Keratinocyte (primary cell): ENCODE results near the gene MDFI.

Experiments used
- EZH2 ChIP-seq: IDR thresholded peaks from one replicate; pipeline ENCODE4 v1.6.1; 2012; ENCODE audit warnings: inconsistent platforms, mild to moderate bottlenecking, low read length, moderate library complexity
- TF ChIP-seq, protein P1 (sequence below), 3 experiments: IDR thresholded peaks in 1 of 3; conservative IDR thresholded peaks in 1 of 3; optimal IDR thresholded peaks in 1 of 3; 2 replicates in 2 of 3; 3 replicates in 1 of 3; pipeline versions ENCODE3 to v1.5.1; 2011; ENCODE audit warnings: low read length in 3 of 3, mild to moderate bottlenecking in 3 of 3, moderate library complexity in 2 of 3, control low read depth in 1 of 3, inconsistent platforms in 1 of 3; ENCODE audit not compliant: insufficient read depth in 2 of 3; ENCODE audit errors: extremely low read depth in 1 of 3

DNA sequence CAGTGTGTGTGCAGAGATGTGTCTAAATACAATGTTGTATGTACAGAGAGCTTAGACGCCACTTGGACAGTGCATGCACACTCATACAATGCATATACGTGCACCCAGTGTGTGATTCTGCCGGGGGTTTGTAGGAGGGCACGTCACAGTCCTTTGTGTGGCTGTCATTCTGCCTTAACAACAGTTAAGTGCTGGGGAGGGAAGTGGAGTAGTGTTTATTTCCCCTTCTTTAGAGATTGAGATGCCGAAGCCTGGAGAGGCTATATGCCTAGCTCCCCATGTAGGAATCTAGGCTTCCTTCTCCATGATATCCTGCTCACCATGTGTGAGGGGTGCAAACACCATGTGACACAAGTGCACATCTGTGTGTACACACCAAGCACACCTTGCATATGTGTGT lies 38.2 kb downstream of the MDFI start:
- TF ChIP-seq, protein P1, sequence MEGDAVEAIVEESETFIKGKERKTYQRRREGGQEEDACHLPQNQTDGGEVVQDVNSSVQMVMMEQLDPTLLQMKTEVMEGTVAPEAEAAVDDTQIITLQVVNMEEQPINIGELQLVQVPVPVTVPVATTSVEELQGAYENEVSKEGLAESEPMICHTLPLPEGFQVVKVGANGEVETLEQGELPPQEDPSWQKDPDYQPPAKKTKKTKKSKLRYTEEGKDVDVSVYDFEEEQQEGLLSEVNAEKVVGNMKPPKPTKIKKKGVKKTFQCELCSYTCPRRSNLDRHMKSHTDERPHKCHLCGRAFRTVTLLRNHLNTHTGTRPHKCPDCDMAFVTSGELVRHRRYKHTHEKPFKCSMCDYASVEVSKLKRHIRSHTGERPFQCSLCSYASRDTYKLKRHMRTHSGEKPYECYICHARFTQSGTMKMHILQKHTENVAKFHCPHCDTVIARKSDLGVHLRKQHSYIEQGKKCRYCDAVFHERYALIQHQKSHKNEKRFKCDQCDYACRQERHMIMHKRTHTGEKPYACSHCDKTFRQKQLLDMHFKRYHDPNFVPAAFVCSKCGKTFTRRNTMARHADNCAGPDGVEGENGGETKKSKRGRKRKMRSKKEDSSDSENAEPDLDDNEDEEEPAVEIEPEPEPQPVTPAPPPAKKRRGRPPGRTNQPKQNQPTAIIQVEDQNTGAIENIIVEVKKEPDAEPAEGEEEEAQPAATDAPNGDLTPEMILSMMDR (optimal IDR thresholded peaks at IDR 0.05 in 1 of 3, IDR thresholded peaks at IDR 0.05 in 1 of 3, conservative IDR thresholded peaks at IDR 0.05 in 1 of 3; ENCODE audit: extremely low read depth in 1 of 3, insufficient read depth in 2 of 3, low read length in 3 of 3) = no peak
- TF ChIP-seq EZH2 = no peak
